HG03060 (cell line): ENCODE results near the gene GALNT13.

Experiments used
- ATAC-seq: cut with Tn5 transposase; IDR thresholded peaks from one replicate; pipeline ENCODE4 v1.9.1; 2021; ENCODE audit warnings: low read depth, moderate number of reproducible peaks; ENCODE audit not compliant: unreplicated experiment

The GALNT13 gene

GRCh38 chr2:153940511-153940910 is 68.8 kb downstream of the GALNT13 start:
- ATAC-seq = no peak

- no peak for ATAC-seq
These were observed 73.1 kb downstream of the GALNT13 start for GRCh38 chr2:153944800-153945199.

DNA sequence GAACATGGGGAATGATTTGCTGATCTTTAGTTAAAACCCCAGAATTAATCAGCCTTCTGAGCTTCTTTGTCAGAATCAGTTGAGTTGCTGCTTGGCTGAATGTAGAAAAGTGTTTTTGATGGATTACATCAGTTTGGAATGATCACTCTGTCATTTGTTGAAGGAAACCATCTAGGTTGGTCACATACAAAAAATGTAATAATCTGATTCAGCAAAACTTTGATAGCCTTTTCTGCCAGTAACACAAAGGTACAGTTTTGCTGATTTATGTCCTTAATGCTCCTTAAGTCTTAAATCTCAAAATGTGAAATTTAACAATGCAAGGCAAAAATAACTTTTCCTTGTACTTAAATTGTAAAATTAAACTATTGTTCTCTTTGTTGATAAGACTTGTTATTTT is 74.3 kb downstream of the GALNT13 start:
- no peak for ATAC-seq

DNA sequence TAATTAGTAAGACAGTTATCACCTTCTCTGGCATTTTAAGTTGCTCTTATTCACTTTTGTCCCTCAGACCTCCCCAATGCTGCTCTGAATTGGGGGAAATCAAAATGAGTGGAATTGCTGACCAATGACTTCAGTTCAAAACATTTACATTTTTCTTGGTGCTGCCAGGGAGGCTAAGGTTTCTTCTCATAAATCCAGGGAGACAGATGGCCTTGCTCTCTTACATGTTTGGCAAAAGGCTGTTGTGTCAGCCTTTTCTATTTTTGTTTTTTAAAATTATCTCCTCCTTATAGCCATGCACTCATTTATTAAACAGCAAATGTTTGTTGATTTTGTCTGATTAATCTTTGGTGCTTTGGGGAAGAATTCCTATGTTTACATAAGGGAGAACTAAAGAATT is 82.0 kb downstream of the GALNT13 start:
- no peak for ATAC-seq

DNA sequence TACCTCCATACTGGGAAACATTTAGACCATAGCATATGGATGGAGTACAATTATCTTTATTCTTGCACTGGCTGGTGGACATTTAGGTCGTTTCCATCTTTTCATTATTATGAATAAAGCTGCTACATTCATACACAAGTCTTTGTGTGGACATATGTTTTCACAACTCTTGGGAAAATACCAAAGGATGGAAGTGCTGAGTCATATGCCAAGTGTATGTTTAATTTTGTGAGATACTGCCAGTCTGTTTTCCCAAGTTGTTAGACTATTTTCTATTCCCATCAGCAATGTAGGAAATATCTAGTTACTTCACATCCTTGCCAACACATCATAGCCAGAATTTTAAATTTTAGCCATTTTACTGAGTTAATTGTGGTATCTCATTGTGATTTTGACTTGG is 91.5 kb downstream of the GALNT13 start:
- ATAC-seq = no peak

DNA sequence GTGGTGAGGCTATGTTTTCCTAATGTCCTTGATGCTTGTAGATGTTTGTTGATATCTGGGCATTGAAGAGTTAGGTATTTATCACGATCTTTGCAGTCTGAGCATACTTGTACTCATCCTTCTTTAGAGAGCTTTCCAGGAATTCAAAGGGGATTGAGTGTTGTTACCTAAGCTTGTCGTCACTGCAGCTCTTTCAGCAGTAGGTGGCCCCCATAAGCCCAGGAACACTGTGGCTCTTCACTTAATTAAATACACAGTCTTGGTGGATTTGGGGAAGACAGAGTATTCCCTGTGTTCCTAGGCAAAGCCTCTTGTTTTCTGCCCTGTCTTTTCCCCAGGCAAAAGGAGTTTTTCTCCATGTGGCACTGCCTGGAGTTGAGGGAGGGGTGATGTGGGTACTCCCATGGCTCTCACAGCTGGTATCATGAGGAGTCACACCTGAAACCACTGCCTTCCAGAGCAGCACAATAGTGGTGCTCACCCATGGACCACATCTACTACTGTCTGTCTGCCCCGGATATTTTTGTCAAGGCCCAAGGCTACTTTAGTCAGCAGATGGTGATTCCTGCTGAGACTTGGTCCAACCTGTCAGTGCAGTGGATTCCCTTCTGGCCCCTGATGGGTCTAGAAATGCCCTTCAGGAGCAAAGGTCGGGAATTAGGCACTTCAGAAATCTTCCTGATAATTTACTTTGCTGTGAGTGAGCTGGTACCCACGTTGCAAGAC is 95.7 kb downstream of the GALNT13 start:
- no peak for ATAC-seq

DNA sequence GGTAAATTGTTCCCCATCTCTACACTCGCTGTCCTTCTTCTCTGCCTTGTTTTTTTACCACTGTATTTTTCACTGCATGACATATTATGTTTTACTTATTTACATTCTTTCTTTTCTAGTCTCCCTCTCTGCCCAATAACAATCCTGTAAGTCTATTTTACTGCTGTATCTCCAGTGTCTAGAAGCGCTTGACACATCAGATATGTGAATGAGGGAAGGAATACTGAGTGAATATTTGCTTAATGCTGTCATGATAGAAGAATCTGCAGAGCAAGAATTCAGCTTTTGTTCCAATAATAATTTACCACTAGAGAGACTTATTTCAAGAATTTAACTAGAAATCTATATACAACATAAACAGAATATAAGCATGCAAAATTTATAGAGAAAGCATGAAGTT is 99.5 kb downstream of the GALNT13 start:
- no peak for ATAC-seq

- ATAC-seq = no peak
These were observed 100.1 kb downstream of the GALNT13 start for GRCh38 chr2:153971855-153972254.

DNA sequence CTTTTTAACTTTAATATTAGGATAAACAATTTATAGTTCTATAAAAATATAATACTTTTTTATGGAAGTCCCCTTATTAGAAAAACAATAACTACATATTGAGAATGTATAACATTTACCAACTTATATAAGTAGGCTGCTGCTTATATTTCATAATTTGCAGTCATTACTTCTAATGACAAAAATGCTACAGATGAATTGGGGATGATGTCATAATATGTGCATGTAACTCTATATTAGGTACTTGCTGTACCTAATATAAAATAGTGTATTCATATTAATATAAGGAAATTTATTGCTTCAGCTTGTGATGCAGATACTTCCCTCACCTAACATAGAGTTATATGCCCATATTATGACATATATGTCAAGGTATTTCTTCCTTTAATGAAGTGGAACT is 100.7 kb downstream of the GALNT13 start:
- ATAC-seq = no peak

DNA sequence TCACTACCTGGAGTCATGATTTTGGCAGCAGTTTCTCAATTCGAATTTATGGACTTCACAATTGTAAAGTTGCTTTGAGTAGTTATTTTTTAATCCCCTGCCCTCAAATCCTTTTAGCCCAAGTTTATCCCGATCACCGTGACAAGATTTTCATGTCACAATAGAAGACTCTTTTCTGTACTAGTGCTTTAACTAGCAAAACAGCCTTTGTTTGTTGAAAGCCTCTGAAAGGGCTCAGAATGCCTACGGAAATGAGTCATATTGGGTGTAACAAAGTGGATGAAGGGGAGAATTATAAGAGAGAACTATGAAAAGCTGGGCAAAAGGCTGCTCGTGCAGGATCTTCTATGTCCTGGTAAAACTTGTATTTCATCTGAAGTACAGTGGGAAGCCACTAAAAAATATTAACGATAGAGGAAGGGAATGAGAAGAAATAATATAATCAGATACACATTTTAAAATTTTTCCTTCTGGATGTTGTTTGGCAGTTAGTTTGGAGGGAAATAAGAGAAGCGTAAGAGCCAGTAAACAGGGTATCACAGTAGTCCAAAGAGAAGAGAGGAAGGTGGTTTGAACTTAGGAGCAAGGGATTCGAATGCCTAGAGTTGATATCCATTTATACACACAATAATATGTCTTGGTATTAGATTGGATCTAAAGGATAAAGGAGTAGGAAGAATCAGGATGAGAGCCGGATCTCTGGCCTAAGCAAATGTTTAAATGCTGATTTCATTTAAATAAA is 114.9 kb downstream of the GALNT13 start:
- ATAC-seq = no peak

DNA sequence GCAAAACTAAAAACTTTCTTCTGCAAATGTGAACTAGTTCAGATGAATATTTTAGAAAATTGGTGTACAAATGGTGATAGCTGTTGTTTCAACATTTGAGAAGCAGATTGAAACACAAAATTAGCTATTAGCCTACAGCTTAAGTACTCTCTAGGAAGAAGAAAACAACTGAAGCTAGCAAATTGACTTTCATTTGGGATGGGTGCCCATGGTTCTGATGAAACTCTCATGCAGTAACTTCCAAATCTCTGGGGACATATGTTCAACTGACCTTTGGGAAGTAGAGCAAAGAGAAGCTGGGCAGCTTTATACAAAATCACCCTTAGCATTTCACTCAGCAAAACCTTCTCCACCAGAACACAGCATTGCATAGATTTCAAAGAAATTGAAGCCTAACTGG is 119.0 kb downstream of the GALNT13 start:
- no peak for ATAC-seq

GRCh38 chr2:154013514-154013913 is 141.8 kb downstream of the GALNT13 start:
- no peak for ATAC-seq

DNA sequence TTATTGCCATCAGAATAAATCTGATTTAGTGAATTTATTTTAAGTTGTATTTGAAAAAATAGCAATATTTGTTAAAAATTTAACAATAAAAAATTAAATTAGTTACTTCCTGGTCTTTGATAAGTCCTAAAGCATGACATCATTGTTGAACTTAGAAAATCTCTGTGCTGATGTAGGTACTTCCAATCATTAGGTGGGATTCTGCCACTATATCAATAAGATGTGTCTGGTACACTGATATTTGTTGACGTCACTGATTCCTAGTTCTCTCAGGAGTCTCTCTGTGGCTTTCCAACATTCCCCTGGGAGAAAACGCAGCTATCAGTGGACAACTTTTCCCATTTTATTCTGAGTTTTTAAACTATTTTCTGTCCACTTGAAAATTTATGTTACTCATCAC is 143.5 kb downstream of the GALNT13 start:
- no peak for ATAC-seq

DNA sequence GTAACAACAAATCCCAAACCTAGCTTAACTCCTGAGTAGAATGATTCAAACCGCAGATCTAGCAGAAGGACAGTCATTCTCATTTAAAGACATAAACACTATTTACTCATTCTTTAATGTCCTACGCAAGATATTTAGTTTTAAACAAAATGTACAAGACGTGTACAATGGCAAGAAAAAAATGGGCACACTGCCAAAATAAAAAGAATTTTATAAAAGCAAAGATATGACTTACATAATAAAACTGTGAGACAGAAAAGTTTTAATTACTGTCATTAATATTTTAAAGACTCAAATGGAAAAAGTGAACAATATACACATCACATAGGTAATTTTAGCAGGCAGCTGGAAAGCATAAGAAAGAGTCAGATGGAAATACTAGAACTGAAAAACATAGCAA is 157.8 kb downstream of the GALNT13 start:
- no peak for ATAC-seq

GRCh38 chr2:154032220-154032619 is 160.5 kb downstream of the GALNT13 start:
- peak; percentile 96 for ATAC-seq

DNA sequence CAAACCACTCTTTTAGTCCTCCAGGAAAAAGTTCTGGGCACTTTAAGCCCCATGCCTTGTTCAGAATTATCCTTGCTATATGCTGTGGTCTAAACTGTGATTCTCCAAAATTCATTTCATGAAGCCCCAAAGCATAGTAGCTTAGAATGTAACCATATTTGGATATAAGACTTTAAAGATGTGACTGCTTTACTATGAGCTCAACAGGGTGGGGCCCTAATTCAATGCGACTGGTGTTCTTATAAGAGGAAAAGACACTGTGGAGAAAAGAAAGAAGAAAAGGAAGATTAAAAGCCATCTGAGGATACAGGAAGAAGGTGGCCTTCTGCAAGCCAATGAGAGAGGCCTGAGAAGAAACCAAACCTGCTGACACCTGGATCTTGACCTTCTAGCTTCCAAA is 174.8 kb downstream of the GALNT13 start:
- no peak for ATAC-seq

DNA sequence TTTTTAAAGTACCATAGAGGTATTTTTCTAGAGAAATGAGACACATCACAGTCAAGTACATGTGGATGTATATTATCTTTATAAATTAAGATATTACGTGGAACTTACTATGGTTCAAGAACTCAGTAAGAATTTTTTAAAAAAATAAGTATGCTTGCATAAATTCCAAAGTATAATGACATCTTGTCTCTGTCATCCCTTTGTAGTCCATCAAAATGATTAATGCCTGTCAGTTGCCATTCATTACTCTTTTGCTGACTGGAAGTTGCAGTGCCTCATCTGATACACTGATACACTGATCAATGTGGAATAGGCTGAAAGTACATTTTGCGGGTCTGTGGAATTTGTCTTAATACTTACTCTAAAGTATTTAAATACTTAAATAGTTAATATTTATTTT is 177.2 kb downstream of the GALNT13 start:
- ATAC-seq = no peak

DNA sequence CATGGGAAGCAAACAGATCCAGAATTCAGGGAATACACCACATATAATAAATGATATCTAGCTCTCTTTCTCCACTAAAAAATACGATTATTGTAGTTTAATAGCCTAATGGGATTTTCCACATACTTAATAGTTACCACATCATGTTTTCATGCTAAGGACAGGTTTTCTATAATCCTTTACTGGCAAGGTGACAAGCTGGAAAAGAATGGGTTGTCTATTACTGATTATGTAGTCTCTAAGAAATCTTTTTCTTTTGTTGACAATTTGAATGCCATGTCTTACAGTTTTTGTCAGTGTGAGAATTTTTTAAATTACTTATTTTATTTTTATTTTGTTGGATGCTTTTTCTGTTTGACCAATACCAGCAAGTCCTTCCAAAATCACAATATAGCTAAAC is 177.8 kb downstream of the GALNT13 start:
- ATAC-seq = no peak

GRCh38 chr2:154067124-154067523 is 195.4 kb downstream of the GALNT13 start:
- no peak for ATAC-seq

GRCh38 chr2:154078926-154079325 is 207.2 kb downstream of the GALNT13 start:
- ATAC-seq = no peak

DNA sequence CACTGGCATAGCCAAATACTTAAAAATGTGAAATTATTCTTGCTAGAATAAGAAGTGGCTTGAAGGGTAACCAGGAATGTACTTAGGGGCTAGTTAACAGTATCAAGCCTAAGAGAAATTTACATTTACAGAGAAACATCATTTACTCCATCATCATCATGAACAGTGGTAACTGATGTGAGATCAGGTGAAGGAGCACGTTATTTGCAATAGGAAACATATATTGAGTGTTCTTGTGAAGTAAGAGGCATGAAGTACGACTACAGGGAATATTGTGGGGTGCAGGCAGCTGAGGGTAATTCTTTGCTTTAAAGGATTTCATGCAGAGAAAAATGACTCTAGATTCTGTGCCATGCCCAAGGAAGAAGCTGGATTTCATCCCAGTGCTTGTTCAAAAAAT is 220.8 kb downstream of the GALNT13 start:
- ATAC-seq = no peak

GRCh38 chr2:154093856-154094255 is 222.1 kb downstream of the GALNT13 start:
- no peak for ATAC-seq
